Osteoblast (primary cell): Measurements from ENCODE around the gene CNOT1. TPM values are rescaled to one million over a fixed set of nuclear protein-coding genes. Genes with fewer than 3 reads are reported as not detected.

ENCODE experiments used
- DNase-seq: peaks from one replicate; pipeline ENCODE4 v3.0.0; 2011; ENCODE audit warnings: low spot score, mixed read lengths; ENCODE audit not compliant: insufficient read length; ENCODE audit errors: missing footprints
- H2AFZ ChIP-seq: 2 replicates; pipeline ENCODE4 v1.6.0; 2011; ENCODE audit warnings: mild to moderate bottlenecking, low read length
- H3K27ac ChIP-seq: 2 replicates; pipeline ENCODE4 v1.5.1; 2011; ENCODE audit warnings: mild to moderate bottlenecking, low read depth, low read length, moderate library complexity
- H3K27me3 ChIP-seq: 2 replicates; pipeline ENCODE4 v1.6.0; 2012; ENCODE audit warnings: mild to moderate bottlenecking, control low read depth, inconsistent platforms, low read length, moderate library complexity; ENCODE audit not compliant: insufficient read depth
- H3K36me3 ChIP-seq: 2 replicates; pipeline ENCODE4 v1.5.1; 2011; ENCODE audit warnings: mild to moderate bottlenecking, low read length, control low read depth, moderate library complexity; ENCODE audit not compliant: insufficient read depth
- H3K4me1 ChIP-seq: 2 replicates; pipeline ENCODE4 v1.5.1; 2011; ENCODE audit warnings: mild to moderate bottlenecking, low read length, control low read depth, moderate library complexity; ENCODE audit not compliant: insufficient read depth
- H3K4me2 ChIP-seq: 2 replicates; pipeline ENCODE4 v1.6.0; 2011; ENCODE audit warnings: mild to moderate bottlenecking, low read length; ENCODE audit not compliant: insufficient read depth
- H3K4me3 ChIP-seq: fragments of 200-600 bp; sonication (generic); 3 replicates; pipeline ENCODE4 v1.5.1; 2012; ENCODE audit warnings: mild to moderate bottlenecking, low read length, inconsistent platforms; ENCODE audit not compliant: insufficient read depth
- H3K79me2 ChIP-seq: 2 replicates; pipeline ENCODE4 v1.6.0; 2012; ENCODE audit warnings: mild to moderate bottlenecking, low read length, control low read depth, inconsistent platforms; ENCODE audit not compliant: insufficient read depth
- H3K9me3 ChIP-seq: 2 replicates; pipeline ENCODE4 v1.5.1; 2011; ENCODE audit warnings: low read depth, low read length, control low read depth
- H4K20me1 ChIP-seq: 2 replicates; pipeline ENCODE4 v1.6.0; 2012; ENCODE audit warnings: mild to moderate bottlenecking, low read length, control low read depth; ENCODE audit not compliant: insufficient read depth
- CTCF ChIP-seq: IDR thresholded peaks from 2 replicates; pipeline ENCODE4 v1.5.1; 2011; ENCODE audit warnings: mild to moderate bottlenecking, low read depth, low read length, moderate library complexity; ENCODE audit errors: extremely low read depth
- total RNA-seq: library from RNA; depleted of rRNA; stranded (reverse); fragments of >200 nt; gene quantifications from 2 replicates; pipeline ENCODE4 v1.2.3, GENCODE V29; 2012

CNOT1 gene
- total RNA-seq, 1 donor, result 122 TPM

GRCh38 chr16:58490065-58490464 is 139.6 kb downstream of the CNOT1 start:
- Histone ChIP-seq H4K20me1 (no peaks in the 10 kb centered on the region), H3K4me1 (no peaks in the 10 kb centered on the region), H3K4me2 (no peak overlapping the region), H3K27me3 (no peaks in the 10 kb centered on the region), H2AFZ (no peak overlapping the region), H3K79me2 (no peaks in the 10 kb centered on the region), H3K36me3 (no peaks in the 10 kb centered on the region), H3K4me3 (no peak overlapping the region), H3K9me3 (no peaks in the 10 kb centered on the region), H3K27ac (no peak overlapping the region)
- no peak for TF ChIP-seq CTCF
- peak; percentile 26 for DNase-seq

- no peaks in the 10 kb centered on the region for H3K27me3 ChIP-seq
- no peaks in the 10 kb centered on the region for H4K20me1 ChIP-seq
- TF ChIP-seq CTCF, result no peak
- H3K36me3 ChIP-seq, result no peaks in the 10 kb centered on the region
- no peak overlapping the region for H2AFZ ChIP-seq
- no peak overlapping the region for H3K4me3 ChIP-seq
- peak; percentile 54 for DNase-seq
- no peak overlapping the region for H3K4me2 ChIP-seq
- no peaks in the 10 kb centered on the region for H3K4me1 ChIP-seq
- H3K9me3 ChIP-seq, result no peaks in the 10 kb centered on the region
- no peaks in the 10 kb centered on the region for H3K79me2 ChIP-seq
- no peak overlapping the region for H3K27ac ChIP-seq
Observed at GRCh38 chr16:58488531-58488930, 141.1 kb downstream of the CNOT1 start.

- no peaks in the 10 kb centered on the region for H3K27me3 ChIP-seq
- H3K9me3 ChIP-seq, result no peaks in the 10 kb centered on the region
- H3K27ac ChIP-seq, result no peak overlapping the region
- peak overlapping the region; percentile 63 for H3K4me2 ChIP-seq
- H3K4me1 ChIP-seq, result no peaks in the 10 kb centered on the region
- H3K79me2 ChIP-seq, result no peaks in the 10 kb centered on the region
- H2AFZ ChIP-seq, result peak overlapping the region; percentile 65
- no peaks in the 10 kb centered on the region for H4K20me1 ChIP-seq
- TF ChIP-seq CTCF, result peak; percentile 75
- H3K4me3 ChIP-seq, result peak overlapping the region; percentile 39
- DNase-seq, result peak; percentile 97
- H3K36me3 ChIP-seq, result no peaks in the 10 kb centered on the region
Observed at GRCh38 chr16:58487566-58488351, 141.9 kb downstream of the CNOT1 start.

GRCh38 chr16:58485184-58485887 is 144.3 kb downstream of the CNOT1 start:
- Histone ChIP-seq H3K9me3 (no peaks in the 10 kb centered on the region), H3K4me1 (no peaks in the 10 kb centered on the region), H3K27ac (no peak overlapping the region), H4K20me1 (no peaks in the 10 kb centered on the region), H3K4me3 (no peak overlapping the region), H3K4me2 (no peak overlapping the region), H3K27me3 (no peaks in the 10 kb centered on the region), H2AFZ (no peak overlapping the region), H3K36me3 (no peaks in the 10 kb centered on the region), H3K79me2 (no peaks in the 10 kb centered on the region)
- no peak for TF ChIP-seq CTCF
- peak; percentile 34 for DNase-seq
